ENCODE measurements around the gene C1QTNF8.

- TF ChIP-seq CTCF (IDR thresholded peaks at IDR 0.05) (no peak), POLR2A (IDR thresholded peaks at IDR 0.05) (no peak), POLR2AphosphoS5 (IDR thresholded peaks at IDR 0.05) (no peak)
Observed at GRCh38 chr16:1109648-1110047, 13.6 kb upstream of the C1QTNF8 start.

Measured in prostate gland (tissue), 2 donors.